SK-N-DZ (cell line): Measurements from ENCODE around the gene SYDE2.
"Not testable (repeated sequence)": the region's sequence is repeated elsewhere in the genome, so short reads cannot be mapped to it uniquely, and the experiment has no call there.

ENCODE experiments used
- DNase-seq: peaks from one replicate; pipeline ENCODE4 v3.0.0-alpha.2; 2015; ENCODE audit warnings: low spot score

Gene SYDE2

DNA sequence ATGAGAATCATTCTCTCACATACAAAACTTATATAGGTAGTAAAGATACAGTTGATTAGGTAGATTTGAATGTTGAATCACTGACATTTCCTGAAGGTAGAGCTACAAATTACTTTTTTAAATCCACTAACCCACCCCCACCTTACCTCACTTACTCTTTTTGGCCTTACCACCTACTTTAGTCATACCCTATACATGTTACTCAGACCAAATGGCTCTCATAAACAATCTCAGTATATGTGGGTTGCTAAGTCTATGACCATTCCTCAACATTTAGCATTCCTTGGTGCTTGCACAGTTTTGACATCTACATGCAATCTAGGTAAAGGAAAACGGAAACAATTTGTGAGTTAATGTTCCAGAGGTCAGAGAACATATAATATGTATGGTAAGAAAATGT, 26.3 kb downstream of the SYDE2 start:
- DNase-seq = no peak

DNA sequence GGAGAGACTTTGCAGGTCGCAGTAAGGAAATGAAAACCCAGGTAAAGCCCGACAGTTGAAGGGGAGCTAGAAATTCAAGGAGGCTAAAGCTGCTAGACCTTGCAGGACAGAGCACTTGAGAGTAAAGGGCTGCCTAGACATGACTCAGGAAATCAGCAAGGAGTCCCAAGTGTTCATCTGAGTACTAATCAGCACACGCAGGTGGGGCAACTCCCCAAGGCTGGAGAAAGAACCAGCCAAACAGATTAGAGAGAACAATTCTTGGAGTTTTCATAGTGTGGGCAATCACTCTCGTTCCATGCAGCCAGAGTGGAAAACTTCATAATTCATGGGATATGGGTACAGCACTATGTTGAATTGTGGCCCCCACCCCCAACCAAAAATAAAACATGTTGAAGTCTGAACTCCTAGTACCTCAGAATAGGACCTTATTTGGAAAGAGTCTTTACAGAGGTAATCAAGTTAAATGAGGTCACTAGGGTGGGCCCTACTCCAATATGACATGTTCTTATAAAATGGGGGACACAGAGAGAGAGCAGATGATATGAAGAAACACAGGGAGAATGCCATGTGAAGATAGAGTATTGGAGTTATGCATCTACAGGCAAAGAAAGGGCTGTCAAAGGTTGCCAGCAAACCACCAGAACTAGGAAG, 28.0 kb downstream of the SYDE2 start:
- no peak for DNase-seq

DNA sequence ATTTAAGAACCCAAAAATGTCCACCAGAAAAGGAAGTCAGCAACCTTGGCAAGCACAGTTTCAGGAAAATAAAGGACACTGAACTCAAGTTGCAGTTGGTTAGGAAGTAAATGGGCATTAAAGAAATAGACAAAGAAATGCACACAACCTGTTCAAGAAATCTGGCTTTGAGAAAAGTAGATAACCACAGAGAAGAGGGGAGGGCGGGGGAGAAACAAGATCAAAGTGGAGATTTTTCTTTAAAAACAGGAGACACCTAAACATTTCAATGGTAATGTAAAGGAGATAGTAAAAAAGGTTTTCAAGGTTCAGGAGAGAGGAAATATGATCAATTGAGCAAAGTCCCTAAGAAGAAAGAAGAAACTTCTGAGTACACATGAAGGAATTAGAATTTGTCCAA, 29.1 kb downstream of the SYDE2 start:
- no peak for DNase-seq

DNA sequence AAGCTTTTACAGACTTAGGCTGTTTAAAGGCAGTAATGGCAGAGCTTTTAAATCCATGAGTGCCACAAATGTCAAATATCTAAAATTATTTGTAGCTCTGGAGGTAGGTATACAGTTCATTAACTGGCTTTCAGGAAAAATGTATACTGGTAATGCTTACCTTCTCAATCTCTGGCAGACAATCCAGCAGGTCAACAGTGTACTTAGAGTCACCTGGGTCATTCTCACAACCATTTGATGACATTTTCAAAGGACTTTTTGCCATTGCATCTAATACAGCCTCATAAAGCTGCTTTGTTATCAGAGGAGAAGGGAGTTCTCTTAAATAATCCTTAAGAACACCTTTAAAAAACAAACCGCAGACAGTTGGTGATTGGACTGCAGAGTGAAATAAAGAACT, 31.9 kb downstream of the SYDE2 start:
- DNase-seq = no peak

DNA sequence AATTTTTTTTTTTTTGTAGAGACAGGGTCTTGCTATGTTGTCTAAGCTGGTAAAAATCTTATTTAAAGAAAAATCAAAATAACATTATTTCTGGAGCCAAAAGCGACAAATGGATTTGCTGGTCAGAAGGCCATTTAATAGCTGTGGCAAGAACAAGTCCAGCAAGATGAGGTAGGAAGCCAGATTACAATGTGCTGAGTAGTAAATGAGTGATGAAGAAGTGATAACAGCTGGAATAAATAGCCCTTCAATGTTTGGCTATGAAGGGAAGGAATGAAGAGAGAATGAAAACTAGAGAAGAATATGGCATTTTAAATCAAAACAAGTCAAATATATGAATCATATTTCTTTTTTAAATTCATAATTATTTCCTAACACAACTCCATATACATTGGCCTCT, 34.5 kb downstream of the SYDE2 start:
- no peak for DNase-seq

DNA sequence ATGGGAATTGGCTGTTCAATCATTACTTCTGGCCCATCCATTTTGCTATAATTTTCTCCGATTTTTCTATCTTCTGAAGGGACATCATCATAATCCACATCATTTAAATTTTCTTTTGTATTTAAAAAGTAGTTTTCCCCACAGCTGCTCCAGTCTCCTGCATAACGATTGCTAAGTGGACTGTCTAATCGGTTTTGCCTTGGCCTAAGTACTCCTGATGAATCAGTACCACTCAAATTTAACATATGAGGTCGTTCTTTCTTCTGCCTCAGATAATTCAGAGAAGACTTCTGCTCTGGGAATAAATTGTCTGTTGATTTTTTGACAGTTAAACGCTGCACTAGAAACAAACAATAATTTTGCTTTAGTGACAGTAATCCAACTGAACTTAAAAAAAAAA, 41.9 kb downstream of the SYDE2 start:
- DNase-seq = no peak

DNA sequence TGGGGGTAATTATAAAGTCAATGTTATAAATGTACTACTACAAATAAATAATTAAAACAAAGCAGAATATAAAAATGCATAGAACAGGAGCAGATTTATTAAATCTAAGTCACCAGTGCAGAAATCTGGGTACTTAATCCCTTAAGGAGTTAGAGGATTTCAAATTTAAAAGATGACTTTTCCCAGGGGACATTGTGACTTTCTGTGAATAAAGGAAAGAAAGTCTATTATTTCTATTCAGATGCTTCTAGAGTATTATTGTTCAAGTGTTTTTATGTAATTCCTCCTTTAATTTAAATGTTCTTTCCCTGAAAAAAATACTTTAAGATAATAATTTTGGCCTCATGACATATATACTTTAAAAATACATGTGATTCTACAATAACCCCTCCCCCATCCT, 43.4 kb downstream of the SYDE2 start:
- no peak for DNase-seq

DNA sequence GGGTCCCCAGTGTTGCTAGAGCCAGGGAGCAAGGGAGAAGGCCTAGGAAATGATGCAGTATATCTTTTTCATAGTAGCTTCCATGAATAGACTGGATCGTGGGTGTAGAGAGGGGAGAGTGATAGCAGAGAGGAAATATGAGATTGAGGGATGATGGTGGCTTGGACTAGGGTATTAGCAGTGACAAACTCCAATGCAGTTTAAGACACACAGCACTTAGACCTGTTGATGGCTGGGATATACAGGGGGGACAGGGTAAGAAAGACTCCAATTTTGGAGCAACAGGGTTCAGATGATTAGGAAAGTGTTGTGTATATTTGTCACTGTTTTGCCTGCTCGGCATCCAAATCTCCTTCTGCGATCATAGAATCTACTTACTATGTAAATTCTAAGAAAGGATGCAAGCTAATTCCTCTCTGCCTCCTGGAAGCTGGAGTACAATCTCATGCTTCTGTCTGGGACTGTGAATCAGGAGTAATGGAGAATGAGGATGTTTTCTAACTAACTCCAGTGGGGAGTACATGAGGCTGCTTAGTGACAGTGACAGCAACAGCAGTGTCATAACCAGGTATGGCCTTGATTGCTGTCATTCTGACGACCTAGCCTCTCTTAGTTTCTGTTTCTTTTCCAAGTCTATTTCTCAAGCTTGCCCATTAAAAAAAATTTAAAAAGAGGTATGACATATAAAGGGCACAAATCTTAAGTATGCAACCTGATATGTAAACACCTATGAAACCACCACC, 47.5 kb downstream of the SYDE2 start:
- DNase-seq = no peak

DNA sequence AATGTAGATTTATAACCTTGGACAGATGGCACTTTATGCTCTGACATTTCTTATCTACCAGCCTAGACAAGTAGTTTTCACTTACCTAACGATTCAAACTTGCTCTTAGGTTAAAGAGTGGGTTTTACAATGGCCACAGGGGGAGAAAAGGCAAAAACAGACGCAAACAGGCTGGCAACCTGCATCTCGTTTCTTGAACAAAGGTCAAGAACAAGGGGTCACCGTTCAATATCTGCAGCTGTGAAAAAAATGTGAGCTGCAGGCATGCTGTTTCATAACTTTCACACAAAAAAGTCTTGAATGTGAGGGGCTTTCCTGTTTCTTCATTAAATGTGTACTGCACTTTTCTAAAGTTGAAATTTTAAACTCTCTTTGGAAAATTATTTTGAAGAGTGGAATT, 49.4 kb downstream of the SYDE2 start:
- DNase-seq = no peak

DNA sequence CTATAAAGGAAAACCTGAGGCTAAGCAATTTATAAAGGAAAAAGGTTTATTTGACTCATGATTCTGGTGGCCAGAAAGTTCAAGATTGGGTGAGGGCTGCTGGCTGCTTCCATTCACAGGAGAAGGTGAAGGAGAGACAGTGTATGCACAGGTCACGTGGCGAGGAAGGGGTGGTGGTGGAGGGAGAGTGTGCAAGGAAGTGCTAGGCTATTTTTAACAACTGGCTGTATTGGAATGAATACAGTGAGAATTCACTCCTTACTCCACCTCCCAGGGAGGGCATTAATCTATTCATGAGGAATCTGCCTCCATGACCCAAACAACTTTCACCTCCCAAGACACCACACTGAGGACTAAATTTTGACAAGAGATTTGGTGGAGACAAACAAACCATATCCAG, 51.0 kb downstream of the SYDE2 start:
- no peak for DNase-seq

DNA sequence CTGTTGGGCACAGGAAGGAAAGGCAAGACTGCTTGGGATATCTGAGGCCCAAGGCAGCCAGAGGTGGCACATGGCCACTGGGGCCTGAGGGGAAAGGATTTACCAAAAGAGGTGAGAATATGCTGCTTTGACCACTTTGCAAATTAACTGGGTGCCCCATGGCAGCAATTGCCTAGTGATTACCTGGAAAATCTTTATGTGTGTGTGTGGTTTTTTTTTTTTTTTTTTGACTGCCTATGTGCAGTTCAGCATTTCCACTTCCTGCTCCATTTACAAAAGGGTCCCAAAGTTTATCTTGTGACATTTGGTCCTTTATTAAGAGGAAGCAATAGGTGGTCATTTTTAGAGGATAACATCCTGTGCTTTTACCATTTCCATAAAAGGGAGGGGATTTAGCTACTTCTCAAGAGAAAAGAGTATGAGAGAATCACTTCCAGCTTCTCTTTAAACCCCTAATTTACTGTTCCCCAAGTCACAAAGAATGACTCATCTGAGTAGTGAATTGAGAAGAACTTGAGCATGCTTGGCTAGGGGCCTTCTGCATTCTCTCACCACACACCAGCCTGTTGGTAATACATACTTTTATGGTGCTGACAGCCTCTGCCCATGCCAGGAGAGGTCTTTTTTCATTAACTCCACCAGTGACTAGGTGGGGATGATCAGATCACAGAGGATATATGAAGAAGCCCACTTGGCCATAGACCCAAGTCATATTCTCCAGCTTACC, 52.1 kb downstream of the SYDE2 start:
- no peak for DNase-seq

DNA sequence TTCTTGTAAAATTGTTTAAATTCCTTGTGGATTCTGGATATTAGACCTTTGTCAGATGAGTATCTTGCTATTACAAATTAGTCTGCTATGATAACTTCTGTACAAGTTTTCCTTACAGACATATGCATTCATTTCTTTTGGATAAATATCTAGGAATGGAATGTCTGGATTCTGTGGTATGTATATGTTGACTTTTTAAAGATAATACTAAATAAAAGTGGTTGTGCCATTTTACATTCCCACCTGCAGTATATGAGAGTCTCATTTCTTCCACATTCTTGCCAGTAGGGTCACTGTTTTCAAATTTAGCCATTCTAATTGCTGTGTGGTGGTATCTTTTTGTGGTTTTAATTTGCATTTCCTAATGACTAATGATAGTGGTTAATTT, 53.9 kb downstream of the SYDE2 start:
- DNase-seq = no peak

DNA sequence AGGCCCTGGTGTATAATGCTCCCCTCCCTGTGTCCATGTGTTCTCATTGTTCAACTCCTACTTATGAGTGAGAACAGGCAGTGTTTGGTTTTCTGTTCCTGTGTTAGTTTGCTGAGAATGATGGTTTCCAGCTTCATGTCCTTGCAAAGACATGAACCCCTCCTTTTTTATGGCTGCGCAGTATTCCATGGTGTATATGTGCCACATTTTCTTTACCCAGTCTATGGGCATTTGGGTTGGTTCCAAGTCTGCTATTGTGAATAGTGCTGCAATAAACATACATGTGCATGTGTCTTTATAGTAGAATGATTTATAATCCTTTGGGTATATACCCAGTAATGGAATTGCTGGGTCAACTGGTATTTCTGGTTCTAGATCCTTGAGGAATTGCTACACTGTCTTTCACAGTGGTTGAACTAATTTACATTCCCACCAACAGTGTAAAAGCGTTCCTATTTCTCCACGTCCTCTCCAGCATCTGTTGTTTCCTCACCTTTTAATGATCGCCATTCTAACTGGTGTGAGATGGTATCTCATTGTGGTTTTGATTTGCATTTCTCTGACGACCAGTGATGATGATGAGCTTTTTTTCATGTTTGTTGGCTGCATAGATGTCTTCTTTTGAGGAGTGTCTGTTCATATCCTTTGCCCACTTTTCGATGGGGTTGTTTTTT, 54.4 kb downstream of the SYDE2 start:
- not testable (repeated sequence) for DNase-seq

DNA sequence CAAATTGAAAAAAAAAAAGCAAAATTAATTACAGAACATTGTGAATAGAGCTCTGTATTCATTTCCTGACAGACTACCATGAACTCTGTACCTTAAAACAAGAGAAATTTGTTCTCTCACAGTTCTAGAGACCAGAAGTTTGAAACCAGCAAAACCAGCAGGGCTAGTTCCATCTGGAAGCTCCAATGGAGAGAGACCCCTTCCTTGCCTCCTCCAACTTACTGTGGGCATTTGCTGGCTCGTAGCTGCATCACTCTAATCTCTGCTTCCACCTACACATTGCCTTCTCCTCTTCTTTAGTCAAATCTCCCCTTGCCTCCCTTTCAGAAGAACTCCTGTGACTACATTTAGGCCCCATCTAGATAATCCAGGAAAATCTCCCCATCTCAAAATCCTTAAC, 56.5 kb downstream of the SYDE2 start:
- DNase-seq = no peak

DNA sequence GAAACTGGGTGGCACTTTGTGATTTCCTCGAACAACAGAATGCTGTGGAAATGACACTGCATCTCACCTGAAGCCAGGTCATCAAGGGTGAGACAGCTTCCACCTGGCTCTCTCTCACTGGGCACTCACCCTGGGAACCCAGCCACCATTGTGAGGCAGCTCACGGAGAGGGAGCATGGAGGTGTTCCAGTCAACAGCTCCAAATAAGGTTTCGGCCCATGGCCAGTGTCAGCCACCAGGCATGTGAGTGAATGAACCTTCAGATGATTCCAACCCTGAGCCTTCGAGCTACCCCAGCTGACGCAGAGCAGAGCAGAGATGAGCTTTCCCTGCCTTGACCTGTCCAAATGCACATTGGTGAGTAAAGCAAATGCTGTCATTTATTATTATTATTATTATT, 58.1 kb downstream of the SYDE2 start:
- no peak for DNase-seq

DNA sequence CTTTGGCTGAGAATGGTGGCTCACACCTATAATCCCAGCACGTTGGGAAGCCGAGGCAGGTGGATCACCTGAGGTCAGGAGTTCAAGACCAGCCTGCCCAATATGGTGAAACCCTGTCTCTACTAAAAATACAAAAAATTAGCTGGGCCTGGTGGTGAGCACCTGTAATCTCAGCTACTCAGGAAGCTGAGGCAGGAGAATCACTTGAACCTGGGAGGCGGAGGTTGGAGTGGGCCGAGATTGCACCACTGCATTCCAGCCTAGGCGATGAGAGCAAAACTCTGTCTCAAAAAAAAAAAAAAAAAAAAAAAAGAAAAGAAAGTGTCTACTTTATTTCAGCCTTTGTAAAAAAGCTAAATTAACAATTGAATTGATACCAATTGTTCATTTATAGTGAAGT, 62.4 kb downstream of the SYDE2 start:
- DNase-seq = not testable (repeated sequence)

DNA sequence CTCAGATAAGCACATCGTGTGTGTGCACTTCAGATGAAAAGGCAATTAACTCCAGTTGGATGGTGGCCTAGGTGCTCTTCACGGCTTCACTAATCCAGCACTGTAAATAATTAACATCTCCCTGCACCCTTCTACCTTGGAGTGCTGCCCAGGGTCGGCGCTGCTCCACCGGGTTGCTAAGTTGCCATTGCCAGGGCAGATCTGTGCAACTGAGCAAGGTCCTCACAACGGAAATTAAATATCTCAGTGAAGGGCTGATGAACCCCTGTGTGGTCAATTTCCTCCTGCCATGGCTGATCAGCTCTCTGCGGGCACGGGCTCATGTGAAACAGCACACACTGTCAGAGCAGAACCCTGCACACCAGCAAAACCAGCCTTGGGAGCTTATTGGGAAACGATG, 63.2 kb downstream of the SYDE2 start:
- DNase-seq = no peak

DNA sequence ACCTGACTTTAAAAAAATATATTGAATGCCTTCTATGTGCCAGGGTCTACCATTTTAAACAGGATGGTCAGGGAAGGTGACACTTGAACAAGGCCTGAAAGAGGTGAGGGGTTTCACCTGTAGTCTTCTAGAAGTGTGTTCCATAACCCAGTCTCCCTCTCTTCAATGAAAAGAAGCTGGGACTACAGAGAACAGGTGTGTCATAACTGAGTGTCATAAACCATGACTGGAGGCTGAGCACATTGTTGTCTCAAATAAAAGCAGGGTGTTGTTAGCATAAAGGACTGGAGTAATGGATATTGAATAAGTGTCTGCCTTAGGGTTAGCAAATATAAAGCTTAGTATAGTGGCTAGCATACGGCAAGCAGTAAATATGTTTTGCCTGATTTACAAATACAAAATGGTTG, 65.4 kb downstream of the SYDE2 start:
- no peak for DNase-seq

DNA sequence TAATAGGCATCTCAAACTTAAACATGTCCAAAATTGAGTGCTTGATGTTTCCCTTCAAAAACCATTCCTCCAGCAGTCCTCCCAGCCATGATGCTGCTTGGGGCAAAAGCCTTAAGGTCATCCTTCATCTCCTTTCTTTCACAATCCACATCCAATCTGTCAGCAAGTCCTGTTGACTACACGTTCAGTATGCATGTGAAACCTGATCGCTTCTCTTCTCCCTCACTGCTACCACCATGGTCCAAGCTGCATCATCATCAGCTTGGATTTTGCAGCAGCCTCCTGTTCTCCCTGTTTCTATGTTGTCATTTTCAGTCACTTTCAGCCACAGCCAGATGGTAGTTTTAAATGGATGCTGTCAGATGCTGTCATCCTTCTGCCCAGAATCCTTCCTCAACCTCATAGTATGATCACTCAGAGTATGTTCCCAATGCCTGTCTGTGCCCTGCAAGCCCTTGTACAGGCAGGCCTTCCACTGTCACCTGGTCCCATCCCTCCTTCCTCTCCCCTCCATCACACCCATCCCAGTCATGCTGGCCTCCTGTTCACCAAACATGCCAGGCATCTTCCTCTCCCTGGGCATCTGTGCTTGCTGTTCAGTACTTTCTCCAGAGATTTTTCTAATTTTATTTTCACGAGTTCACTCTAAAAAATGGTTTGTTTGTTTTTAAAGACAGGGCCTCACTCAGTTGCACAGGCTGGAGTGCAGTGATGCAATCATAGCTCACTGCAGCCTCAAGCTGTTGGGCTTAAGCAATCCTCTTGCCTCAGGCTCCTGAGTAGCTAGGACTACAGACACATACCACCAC, 66.0 kb downstream of the SYDE2 start:
- DNase-seq = no peak

DNA sequence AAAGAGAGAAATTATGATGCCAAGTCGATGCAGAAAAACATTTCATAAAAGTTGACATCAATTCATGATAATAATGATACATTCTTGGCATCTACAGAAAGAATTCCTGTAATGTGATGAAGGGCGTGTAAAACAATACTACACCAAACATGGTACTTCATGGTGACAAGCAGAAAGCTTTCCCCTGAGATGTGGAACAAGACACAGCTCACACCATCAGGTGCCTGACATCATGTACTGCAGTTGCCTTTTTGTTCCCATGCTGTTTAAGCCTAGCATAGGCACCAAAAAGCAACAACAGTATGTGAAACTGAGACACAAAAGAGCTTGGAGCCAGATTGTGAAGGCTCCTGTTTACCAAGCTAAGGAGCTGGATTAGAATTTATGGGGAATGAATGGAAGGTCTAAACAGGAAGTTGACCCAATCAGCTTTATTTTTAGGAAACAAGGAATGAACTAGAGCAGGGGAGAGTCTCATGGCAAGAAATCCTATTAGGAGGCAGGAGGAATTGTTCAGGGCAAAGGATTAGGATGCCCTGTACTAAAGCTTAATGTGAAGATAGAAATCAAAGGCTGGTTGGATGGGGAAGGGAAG, 67.2 kb downstream of the SYDE2 start:
- no peak for DNase-seq

DNA sequence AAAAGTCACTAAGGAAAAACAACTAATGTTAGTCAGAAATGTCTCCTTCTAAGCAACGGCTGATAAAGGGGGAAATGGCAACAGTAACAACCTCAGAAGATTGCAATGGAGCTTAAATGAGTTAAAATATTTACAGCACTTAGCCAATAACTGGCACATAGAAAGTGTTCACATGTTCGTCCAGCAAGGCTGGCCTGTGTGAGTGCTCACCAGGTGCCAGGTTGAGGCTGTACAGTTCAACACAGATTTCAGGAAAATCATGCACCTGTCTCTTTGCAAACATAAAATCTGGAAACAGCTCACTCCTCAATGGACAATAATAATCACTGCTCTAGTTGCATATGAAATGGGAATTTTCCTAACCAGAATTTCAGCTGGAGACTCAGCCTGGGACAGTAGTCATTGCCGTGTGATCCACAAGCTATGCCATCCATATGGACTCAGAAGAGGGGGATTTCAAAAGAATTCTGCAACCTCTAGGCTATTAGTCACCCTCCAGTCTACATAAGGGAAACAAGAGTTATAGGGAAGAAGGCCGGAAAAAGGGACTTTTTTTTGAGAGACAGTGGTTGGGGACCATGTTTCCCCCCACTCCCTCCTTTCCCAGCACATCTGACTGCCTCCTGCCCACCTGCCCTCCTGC, 68.6 kb downstream of the SYDE2 start:
- DNase-seq = no peak
